Endothelial cell of umbilical vein (primary cell): Measurements from ENCODE around the gene ARID1B. TPM values are rescaled to one million over a fixed set of nuclear protein-coding genes. Genes with fewer than 3 reads are reported as not detected.

Experiments used
- BruUV-seq: library from RNA; stranded (reverse); fragments of 400-500 nt; replicated peaks from 2 replicates; lab custom pipeline; 2021; lab: Mats Ljungman, UMichigan
- CTCF ChIA-PET: fragments of 300-600, 350-600 bp; sonication (Branson Sonifier 250); formaldehyde crosslinking; loops from one replicate; lab custom pipeline; 2021; ENCODE audit warnings: antibody characterized with exemption, inconsistent platforms; lab: Charles Lee
- POLR2A ChIA-PET: fragments of 300-600, 350-600 bp; sonication (Branson Sonifier 250); formaldehyde crosslinking; loops from one replicate; lab custom pipeline; 2021; ENCODE audit warnings: antibody characterized with exemption, inconsistent platforms; lab: Charles Lee
- DNase-seq: peaks from one replicate; pipeline ENCODE4 v3.0.0-alpha.2; 2011; ENCODE audit warnings: low read depth, low spot score
- FAIRE-seq: peaks from 2 replicates; lab custom pipeline; 2011; peaks lifted over from hg19 to GRCh38; lab: Jason Lieb, UNC
- H2AFZ ChIP-seq: 2 replicates; pipeline ENCODE4 v1.6.0; 2012; ENCODE audit warnings: low read depth, low read length, control low read depth, inconsistent platforms
- H3K27ac ChIP-seq: 2 replicates; pipeline ENCODE4 v1.5.1; 2011; ENCODE audit warnings: low read depth, mild to moderate bottlenecking, control low read depth, low read length, moderate library complexity; ENCODE audit not compliant: insufficient read depth
- H3K27me3 ChIP-seq, 2 experiments: 2 replicates each; pipeline versions ENCODE4 v1.6.0 to v1.6.1; 2011; ENCODE audit warnings: low read length in 2 of 2, mixed read lengths in 1 of 2; ENCODE audit not compliant: control insufficient read depth in 2 of 2, insufficient read depth in 2 of 2
- H3K36me3 ChIP-seq, 2 experiments: 2 replicates in 1 of 2; 3 replicates in 1 of 2; pipeline ENCODE4 v1.5.1; 2011; ENCODE audit warnings: low read length in 2 of 2, mild to moderate bottlenecking in 1 of 2, moderate library complexity in 1 of 2; ENCODE audit not compliant: control insufficient read depth in 2 of 2, insufficient read depth in 2 of 2; ENCODE audit errors: extremely low read depth in 1 of 2
- H3K4me1 ChIP-seq: 3 replicates; pipeline ENCODE4 v1.5.1; 2011; ENCODE audit warnings: mild to moderate bottlenecking, low read length; ENCODE audit not compliant: control insufficient read depth, insufficient read depth; ENCODE audit errors: extremely low read depth
- H3K4me2 ChIP-seq: 2 replicates; pipeline ENCODE4 v1.6.1; 2011; ENCODE audit warnings: low read length, control low read depth, mixed read lengths; ENCODE audit not compliant: insufficient read depth
- H3K4me3 ChIP-seq, 3 experiments: fragments of 200-600 bp in 1 of 3; sonication (generic), shearing (Covaris generic) in 1 of 3; replicated peaks in 1 of 3; 2 replicates each; pipeline ENCODE4 v1.5.1; 2011 to 2016; ENCODE audit warnings: control low read depth in 3 of 3, low read length in 3 of 3, mild to moderate bottlenecking in 2 of 3, inconsistent platforms in 1 of 3, low read depth in 1 of 3, moderate library complexity in 1 of 3; ENCODE audit not compliant: insufficient read depth in 1 of 3
- H3K79me2 ChIP-seq: 2 replicates; pipeline ENCODE4 v1.6.0; 2012; ENCODE audit warnings: low read length, inconsistent platforms; ENCODE audit not compliant: control insufficient read depth, insufficient read depth
- H3K9ac ChIP-seq: replicated peaks from 2 replicates; pipeline ENCODE3; 2011; ENCODE audit warnings: low read length, control low read depth; ENCODE audit not compliant: insufficient read depth; ENCODE audit errors: extremely low read depth
- H3K9me1 ChIP-seq: replicated peaks from 3 replicates; pipeline ENCODE4 v1.6.0; 2011; ENCODE audit warnings: mild to moderate bottlenecking, low read length; ENCODE audit not compliant: control insufficient read depth, insufficient read depth; ENCODE audit errors: extremely low read depth
- H3K9me3 ChIP-seq: replicated peaks from 2 replicates; pipeline ENCODE4 v1.5.1; 2012; ENCODE audit warnings: low read length, inconsistent platforms; ENCODE audit not compliant: control insufficient read depth, insufficient read depth
- H4K20me1 ChIP-seq: replicated peaks from 2 replicates; pipeline ENCODE3; 2011; ENCODE audit warnings: mild to moderate bottlenecking, low read length; ENCODE audit not compliant: control insufficient read depth, insufficient read depth; ENCODE audit errors: extremely low read depth
- EZH2 ChIP-seq: IDR thresholded peaks from 2 replicates; pipeline ENCODE4 v1.6.1; 2012; ENCODE audit warnings: borderline replicate concordance, low read depth, mild to moderate bottlenecking, moderate library complexity, low read length, inconsistent platforms; ENCODE audit not compliant: severe bottlenecking
- FOS ChIP-seq: IDR thresholded peaks from 2 replicates; pipeline ENCODE4 v1.6.1; 2011; ENCODE audit warnings: mild to moderate bottlenecking, low read length, moderate library complexity, borderline replicate concordance; ENCODE audit not compliant: insufficient read depth
- GATA2 ChIP-seq: IDR thresholded peaks from 2 replicates; pipeline ENCODE4 v1.7.0; 2011; ENCODE audit warnings: low read depth, mild to moderate bottlenecking, moderate library complexity, mixed read lengths, low read length; ENCODE audit not compliant: insufficient read length, insufficient read depth
- JUN ChIP-seq: IDR thresholded peaks from 2 replicates; pipeline ENCODE4 v1.6.1; 2011; ENCODE audit warnings: borderline replicate concordance, low read depth; ENCODE audit not compliant: insufficient read length, insufficient read depth
- MYC ChIP-seq: IDR thresholded peaks from one replicate; pipeline ENCODE4 v1.6.1; 2011; ENCODE audit warnings: mild to moderate bottlenecking, low read depth, low read length
- POLR2A ChIP-seq: IDR thresholded peaks from 2 replicates; pipeline ENCODE4 v1.6.1; 2012; ENCODE audit warnings: low read depth, mild to moderate bottlenecking, control low read depth, low read length
- POLR2AphosphoS5 ChIP-seq: IDR thresholded peaks from 2 replicates; pipeline ENCODE4 v1.6.1; 2012; ENCODE audit warnings: low read depth, mild to moderate bottlenecking, control low read depth, low read length, moderate library complexity; ENCODE audit not compliant: insufficient read depth
- dilution Hi-C: fragments of 300-500 bp; cut with MboI; formaldehyde crosslinking; loops from one replicate; pipeline ENCODE4 v1.15.0; 2019; ENCODE audit warnings: low sequenced_read_pairs; ENCODE audit not compliant: extremely low pct_ligation_motif_present
- intact Hi-C: fragments of 100-400 bp; cut with micrococcal nuclease; formaldehyde crosslinking; loops from one replicate; pipeline ENCODE4 v1.10.0; 2022
- polyA plus RNA-seq, 4 experiments: library from polyadenylated mRNA; depleted of rRNA in 3 of 4; stranded (reverse) in 3 of 4; unstranded in 1 of 4; fragments of >200 nt; gene quantifications; 2 replicates each; pipeline versions ENCODE4 v1.2.1 to v1.2.3, GENCODE V29; 2011 to 2012; ENCODE audit warnings: missing spikeins in 1 of 4
- total RNA-seq: library from RNA; stranded (reverse); gene quantifications from 2 replicates; pipeline ENCODE4 v1.2.3, GENCODE V29; 2021
- TF ChIP-seq, protein P1 (sequence below): IDR thresholded peaks from 2 replicates; pipeline ENCODE4 v1.6.1; 2011; ENCODE audit not compliant: insufficient read depth, insufficient read length
- TF ChIP-seq, protein P2 (sequence below), 2 donors: IDR thresholded peaks; 1 replicate in 1 of 2; 2 replicates in 1 of 2; pipeline ENCODE4 v1.5.1; 2011; ENCODE audit warnings: low read length in 2 of 2, mild to moderate bottlenecking in 2 of 2, moderate library complexity in 2 of 2, control low read depth in 1 of 2, inconsistent platforms in 1 of 2, low read depth in 1 of 2; ENCODE audit not compliant: insufficient read depth in 1 of 2; ENCODE audit errors: extremely low read depth in 1 of 2

Gene ARID1B
- total and polyA plus RNA-seq, 2 donors (not counting 3 experiments of a cell fraction or from before 2014, with no cell fraction given) = 21.8 to 89.5 TPM

DNA sequence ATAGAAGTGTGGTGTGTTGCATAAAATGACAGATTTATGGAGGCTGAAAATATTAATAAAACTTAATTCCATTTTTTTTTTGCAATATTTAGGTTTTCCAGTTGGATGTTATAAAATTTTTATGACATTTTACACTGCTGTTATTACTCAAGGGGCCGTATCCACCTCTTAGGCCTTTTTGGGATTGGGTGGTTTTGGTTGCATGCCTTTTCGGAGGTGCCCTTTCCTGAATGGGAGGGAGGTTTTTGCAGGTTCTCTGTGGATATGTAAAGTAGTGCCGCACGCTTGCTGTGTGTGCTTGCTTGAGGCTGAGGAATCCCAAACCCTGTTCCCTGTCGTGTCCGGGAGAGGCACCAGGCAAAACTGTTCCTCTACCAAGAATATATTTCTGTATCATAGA, 6.8 kb downstream of the ARID1B start:
- dilution Hi-C loops = no loop called here
- no peaks in the 10 kb centered on the region for H3K27me3 ChIP-seq
- no peaks in the 10 kb centered on the region for H3K9me3 ChIP-seq
- no peak overlapping the region for H3K4me3 ChIP-seq
- H3K9me1 ChIP-seq = no peaks in the 10 kb centered on the region
- no peak overlapping the region for H3K27ac ChIP-seq
- H3K36me3 ChIP-seq = peaks cover 2 to 3% of the 10 kb centered on the region in 2 experiments
- no TSS peak for BruUV-seq
- no peak overlapping the region for H3K9ac ChIP-seq
- peaks cover 32% of the 10 kb centered on the region for H4K20me1 ChIP-seq
- CTCF ChIA-PET = no interaction called here
- peaks cover 32% of the 10 kb centered on the region for H3K4me1 ChIP-seq
- no peak overlapping the region for H3K4me2 ChIP-seq
- H2AFZ ChIP-seq = no peak overlapping the region
- TF ChIP-seq GATA2 = no peak
- TF ChIP-seq EZH2 = no peak
- TF ChIP-seq, protein P1, sequence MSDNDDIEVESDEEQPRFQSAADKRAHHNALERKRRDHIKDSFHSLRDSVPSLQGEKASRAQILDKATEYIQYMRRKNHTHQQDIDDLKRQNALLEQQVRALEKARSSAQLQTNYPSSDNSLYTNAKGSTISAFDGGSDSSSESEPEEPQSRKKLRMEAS = no peak
- TF ChIP-seq JUN = no peak
- no peak for TF ChIP-seq POLR2AphosphoS5
- TF ChIP-seq POLR2A = no peak
- TF ChIP-seq, protein P2, sequence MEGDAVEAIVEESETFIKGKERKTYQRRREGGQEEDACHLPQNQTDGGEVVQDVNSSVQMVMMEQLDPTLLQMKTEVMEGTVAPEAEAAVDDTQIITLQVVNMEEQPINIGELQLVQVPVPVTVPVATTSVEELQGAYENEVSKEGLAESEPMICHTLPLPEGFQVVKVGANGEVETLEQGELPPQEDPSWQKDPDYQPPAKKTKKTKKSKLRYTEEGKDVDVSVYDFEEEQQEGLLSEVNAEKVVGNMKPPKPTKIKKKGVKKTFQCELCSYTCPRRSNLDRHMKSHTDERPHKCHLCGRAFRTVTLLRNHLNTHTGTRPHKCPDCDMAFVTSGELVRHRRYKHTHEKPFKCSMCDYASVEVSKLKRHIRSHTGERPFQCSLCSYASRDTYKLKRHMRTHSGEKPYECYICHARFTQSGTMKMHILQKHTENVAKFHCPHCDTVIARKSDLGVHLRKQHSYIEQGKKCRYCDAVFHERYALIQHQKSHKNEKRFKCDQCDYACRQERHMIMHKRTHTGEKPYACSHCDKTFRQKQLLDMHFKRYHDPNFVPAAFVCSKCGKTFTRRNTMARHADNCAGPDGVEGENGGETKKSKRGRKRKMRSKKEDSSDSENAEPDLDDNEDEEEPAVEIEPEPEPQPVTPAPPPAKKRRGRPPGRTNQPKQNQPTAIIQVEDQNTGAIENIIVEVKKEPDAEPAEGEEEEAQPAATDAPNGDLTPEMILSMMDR (IDR thresholded peaks at IDR 0.05; ENCODE audit: extremely low read depth in 1 of 2, insufficient read depth in 1 of 2, low read depth in 1 of 2, low read length in 2 of 2) = no peak
- no peak for TF ChIP-seq FOS
- no peak for TF ChIP-seq MYC
- peaks cover 99% of the 10 kb centered on the region for H3K79me2 ChIP-seq
- intact Hi-C loops = loop anchor here (5.0 to 10.0 kb wide), 6 partner anchors 63 to 619 kb away; no protein-coding TSS in a partner anchor
- POLR2A ChIA-PET = no interaction called here
- no peak for FAIRE-seq
- no peak for DNase-seq
